Activated T-cell treated with anti-CD3 and anti-CD28 coated beads for 48 hours (primary cell): Measurements from ENCODE around the gene POU2AF3.

Source experiments
- DNase-seq: peaks from one replicate; pipeline ENCODE4 v3.0.0-alpha.2; 2020; ENCODE audit warnings: low read depth

The POU2AF3 gene

GRCh38 chr11:111329306-111330204 lies 31.2 kb downstream of the POU2AF3 start:
- no peak for DNase-seq

DNA sequence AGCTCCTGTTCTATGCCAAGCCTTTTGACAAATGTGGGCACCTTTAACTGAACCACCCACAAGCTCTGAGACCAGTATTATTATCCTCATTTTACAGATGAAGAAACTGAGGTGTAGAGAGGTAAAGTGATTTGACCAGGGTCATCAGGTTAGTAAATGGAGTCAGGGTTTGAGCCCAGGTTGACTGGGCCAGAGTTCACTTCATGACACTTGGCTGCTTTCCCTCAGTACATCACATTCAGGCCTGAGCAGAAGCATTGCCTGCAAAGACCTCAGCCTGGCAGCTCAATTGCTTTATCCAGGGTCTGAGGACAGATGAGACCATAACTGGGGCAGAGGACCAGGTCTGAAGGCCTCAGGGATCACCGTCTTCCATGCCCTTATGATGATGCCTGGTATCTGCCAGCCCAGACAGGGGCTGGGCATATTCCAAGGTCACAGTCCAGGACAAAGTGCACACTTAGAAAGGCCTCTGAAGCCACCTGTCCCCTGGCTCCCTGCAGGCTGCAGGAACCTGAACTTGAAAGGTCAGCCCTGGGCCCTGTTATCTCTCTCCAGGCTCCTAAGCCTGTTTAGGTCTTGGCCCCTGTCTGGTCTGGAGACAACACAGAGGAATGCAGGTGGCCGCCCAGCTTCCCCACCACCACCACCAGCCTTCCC lies 32.0 kb downstream of the POU2AF3 start:
- DNase-seq: no peak

DNA sequence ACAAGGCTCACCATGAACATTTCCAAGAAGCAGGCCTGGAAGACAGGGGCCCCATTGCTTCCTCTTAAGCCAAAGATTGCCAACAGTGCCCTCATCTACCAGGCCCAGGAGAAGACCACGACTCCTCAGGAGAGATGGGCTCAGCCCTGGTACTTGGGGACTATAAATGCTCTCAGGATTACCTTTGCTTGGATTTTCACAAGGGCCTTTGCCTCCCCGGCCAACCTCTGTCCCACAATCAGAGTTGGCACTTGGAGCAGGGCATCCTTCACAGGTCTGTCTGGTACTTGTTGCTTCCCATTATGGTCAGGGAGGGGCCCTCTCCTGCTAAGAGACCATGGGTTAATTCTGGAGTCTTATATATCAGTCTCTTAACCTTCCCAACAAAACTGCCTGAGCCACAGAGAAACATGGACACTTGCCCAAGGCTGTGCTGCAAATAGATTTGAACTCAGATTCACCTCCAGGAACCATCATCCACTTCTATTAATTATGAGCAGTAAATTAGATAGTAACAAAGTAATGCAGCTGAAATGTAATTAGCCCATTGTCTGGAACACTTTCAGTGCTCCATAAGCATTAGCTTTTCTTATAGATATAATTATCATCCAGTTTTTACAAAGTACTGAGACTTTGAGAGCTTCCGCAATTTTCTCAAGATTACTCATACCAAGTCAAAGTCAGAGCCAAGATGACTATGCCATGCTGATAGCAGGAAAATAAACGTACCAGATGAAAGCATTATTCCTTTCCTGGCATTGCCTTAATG lies 33.5 kb downstream of the POU2AF3 start:
- no peak for DNase-seq

- no peak for DNase-seq
Measured at GRCh38 chr11:111334532-111335502, 36.5 kb downstream of the POU2AF3 start.

- DNase-seq: no peak
Measured at GRCh38 chr11:111335549-111335948, 37.2 kb downstream of the POU2AF3 start.

DNA sequence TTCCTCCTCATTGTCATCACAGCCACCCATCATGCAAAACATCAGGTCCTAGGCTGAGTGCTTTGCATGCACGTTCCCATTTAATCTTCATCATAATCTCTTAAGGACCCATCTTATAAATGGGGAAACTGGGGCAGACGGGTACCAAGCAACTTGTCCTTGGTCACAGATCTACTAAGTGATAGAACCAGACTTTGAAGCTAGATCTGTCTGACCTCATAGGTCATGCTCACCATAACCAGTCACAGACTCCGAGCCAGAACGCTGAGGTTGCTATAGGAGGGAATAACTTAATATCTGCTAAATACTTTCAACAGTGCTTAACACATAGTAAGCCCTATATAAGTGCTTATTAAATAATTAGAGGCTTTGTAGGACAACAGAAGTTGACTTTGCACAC lies 37.7 kb downstream of the POU2AF3 start:
- DNase-seq: no peak

DNA sequence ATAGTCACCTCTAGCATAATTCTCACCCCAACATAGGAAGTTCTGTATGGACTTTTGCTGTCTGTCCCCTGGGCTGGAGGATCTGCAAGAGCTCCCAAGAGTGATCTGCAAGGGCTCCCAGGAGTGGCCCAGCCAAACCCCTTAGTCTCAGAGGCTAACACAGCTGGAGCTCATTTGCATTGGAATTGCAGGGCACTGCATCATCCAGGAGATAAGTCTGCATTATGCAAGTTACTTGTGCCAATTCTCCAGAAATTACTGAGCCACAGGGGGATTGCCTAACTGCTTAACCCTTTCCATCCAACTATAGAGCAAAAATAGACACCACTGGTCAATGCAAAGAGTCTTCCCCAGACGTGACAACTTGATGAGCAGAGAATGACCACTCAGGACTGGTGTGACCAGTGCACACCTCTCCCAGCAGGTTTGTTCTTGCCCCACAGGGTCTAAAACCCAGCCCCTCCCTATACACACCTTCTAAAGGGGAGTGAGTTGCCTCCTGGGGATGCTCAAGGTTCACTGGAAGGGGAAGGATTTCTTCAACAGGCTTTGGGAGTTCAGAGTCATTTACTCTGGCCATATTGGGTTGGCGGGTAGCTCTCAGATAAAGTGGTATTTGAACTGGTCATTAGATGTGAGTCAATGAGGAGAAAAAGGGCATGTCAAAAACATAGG lies 38.4 kb downstream of the POU2AF3 start:
- no peak for DNase-seq

- no peak for DNase-seq
Measured at GRCh38 chr11:111339758-111340388, 41.5 kb downstream of the POU2AF3 start.

- DNase-seq: no peak
Measured at GRCh38 chr11:111342329-111342728, 44.0 kb downstream of the POU2AF3 start.

DNA sequence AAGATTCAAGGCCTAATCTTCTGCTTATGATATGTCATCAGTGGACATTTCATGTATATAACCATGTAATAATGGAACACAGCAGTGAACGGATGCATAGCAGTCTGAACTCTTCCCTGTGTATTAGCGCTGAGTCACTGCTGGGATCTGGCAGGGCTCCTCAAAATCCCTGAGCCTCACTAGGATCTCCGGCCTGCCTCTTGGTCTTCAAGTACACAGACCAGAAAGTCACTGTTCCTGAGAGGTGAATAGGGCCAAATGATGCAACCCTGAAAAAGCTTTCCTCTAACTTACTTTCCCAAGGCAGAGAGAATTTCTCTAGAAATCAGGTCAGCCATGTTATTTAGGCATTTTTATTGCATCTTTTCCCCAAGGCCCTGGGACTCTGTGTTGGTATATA lies 45.7 kb downstream of the POU2AF3 start:
- DNase-seq: no peak

GRCh38 chr11:111347002-111347722 lies 48.8 kb downstream of the POU2AF3 start:
- no peak for DNase-seq

- no peak for DNase-seq
Measured at GRCh38 chr11:111347723-111348115, 49.4 kb downstream of the POU2AF3 start.

GRCh38 chr11:111348147-111348546 lies 49.8 kb downstream of the POU2AF3 start:
- DNase-seq: no peak

DNA sequence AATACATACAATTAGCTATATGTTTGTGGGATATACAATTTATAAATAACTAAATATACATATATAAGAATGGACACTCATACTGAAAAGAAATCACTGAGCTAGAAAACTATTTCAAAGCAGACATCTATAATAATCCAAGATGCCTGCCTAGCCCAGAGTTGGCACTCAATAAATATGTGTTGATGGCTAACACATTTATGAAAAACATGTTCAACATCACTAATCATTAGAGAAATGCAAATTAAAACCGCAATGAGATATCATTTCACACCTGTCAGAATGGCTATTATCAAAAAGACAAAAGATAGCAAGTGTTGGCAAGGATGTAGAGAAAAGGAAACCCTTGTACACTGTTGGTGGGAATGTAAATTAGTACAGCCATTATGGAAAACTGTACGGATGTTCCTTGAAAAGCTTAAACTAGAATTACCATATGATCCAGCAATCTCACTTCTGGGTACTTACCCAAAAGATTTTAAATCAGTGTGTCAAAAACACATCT lies 50.9 kb downstream of the POU2AF3 start:
- DNase-seq: no peak

GRCh38 chr11:111350811-111351210 lies 52.5 kb downstream of the POU2AF3 start:
- DNase-seq: no peak

DNA sequence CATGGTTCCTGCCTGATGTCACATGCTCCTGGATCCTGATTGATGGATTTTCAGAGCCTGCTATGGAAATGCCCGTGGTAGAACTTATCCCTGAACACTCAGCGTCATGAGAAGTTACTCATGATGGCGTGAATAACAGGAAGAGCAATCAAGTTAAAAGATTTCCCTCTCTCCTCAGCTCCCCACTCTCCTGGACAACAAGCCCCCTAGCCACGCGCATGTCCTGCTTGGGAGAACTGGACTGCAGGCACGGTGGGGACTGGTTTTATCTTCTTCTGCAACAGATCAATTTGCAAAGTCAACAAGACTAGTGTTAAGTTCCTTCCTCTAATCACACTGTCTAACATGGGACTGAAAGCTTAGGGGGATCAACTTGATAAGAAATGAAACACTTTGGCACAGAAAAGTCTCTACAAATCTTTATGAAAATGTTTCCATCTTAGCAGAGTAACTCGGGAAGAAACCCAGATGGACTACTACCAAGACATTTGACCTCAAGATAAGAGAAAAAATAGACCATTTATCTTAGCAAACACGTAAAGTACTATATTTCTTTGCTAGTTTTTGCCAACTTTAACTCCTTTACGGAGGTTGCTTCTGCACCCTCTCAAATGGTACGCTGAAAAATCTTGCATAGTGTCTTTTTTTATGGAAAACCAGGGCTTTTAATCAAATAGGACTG lies 53.2 kb downstream of the POU2AF3 start:
- no peak for DNase-seq

- DNase-seq: no peak
Measured at GRCh38 chr11:111352231-111352746, 53.9 kb downstream of the POU2AF3 start.

DNA sequence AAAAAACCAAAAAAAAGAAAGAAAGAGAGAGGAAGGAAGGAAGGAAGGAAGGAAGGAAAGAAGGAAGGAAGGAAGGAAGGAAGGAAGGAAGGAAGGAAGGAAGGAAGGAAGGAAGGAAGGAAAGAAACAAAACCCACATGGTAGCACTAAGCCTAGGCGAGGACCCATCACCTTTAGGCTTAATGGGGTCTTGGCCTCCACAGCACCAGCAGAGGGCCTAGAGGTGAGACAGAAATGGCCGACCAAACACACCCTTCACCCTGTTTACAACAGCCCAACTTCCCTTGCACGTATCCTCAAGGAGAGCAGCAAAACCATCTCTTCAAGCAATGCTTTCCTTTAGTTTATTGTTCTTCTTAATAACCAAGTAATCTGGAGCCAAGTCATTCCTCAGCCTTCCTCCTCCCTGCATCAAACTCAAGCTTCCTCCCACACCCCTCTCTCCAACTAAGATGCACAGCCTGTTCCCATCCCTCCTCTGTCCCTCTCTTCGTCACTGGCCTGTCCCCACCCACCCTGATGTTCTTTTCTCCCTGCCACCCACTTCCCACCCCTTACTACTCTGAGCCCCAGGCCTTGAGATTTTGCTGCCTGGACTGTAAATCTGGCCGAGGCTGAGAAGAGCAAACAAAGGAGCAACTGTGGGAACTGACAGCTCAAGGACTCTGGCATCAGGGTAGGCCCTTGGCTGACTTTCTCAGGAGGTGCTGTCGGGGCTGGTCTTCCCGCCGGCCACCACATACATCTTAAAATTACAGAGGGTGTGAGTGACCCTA lies 54.8 kb downstream of the POU2AF3 start:
- no peak for DNase-seq
